HT-29 (cell line): ENCODE measurements around the gene PTPRC. TPM values are rescaled to one million over a fixed set of nuclear protein-coding genes. Genes with fewer than 3 reads are reported as not detected.

ENCODE experiments used
- DNase-seq: peaks from one replicate; pipeline ENCODE4 v3.0.0-alpha.2; 2015; ENCODE audit warnings: low spot score
- total RNA-seq: library from RNA; depleted of rRNA; stranded (reverse); fragments of >200 nt; shearing (Covaris generic); gene quantifications from 2 replicates; pipeline ENCODE4 v1.2.3, GENCODE V29; 2014

The PTPRC gene
- total RNA-seq, 1 experiment from 2014 or later: not detected

DNA sequence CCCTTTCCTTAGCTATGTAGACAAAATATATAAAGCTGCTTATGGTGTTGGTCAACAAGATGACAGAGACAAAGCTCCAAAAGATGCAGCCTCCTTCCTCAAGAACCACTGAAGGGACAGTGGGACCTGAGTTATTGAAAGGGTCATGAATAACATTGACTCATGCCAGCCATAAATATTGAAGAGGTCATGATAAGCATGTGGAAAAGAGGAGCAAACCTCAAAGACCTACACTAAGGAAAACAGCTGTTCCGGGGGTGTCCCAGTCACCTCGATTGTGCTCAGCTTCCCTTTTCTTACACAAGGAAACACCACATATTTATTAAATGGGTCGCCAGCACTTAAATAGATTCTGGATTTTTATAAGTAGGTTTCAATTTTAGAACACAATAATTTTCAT, 112.9 kb downstream of the PTPRC start:
- DNase-seq: no peak

DNA sequence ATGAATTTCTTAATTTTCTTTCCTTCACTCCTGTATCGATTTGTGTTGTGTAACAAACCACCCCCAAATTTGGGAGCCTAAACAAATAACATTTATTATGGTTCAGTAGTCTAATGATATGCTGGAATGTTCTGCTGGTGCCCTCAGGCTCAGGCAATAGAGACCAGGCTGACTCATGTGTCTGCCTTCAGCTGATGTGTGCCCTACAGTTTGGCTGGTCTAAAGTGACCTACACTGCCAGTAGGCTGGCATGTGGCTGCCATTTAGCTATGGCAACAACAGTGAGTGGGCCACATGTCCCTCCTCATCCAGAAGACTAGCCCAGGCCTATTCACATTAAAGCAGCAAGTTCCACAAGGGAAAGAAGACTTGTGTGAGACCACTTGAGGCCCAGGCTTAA, 115.8 kb downstream of the PTPRC start:
- DNase-seq: no peak

DNA sequence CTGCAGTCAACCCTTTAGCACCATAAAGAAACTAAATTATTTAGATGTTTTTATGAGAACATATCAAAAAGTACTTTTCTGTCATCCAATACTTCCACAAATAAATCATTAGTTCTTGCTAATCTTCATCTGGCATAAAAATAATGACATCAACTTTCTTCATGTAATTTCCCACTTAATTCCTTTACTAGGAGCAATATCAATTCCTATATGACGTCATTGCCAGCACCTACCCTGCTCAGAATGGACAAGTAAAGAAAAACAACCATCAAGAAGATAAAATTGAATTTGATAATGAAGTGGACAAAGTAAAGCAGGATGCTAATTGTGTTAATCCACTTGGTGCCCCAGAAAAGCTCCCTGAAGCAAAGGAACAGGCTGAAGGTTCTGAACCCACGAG, 116.9 kb downstream of the PTPRC start:
- no peak for DNase-seq

DNA sequence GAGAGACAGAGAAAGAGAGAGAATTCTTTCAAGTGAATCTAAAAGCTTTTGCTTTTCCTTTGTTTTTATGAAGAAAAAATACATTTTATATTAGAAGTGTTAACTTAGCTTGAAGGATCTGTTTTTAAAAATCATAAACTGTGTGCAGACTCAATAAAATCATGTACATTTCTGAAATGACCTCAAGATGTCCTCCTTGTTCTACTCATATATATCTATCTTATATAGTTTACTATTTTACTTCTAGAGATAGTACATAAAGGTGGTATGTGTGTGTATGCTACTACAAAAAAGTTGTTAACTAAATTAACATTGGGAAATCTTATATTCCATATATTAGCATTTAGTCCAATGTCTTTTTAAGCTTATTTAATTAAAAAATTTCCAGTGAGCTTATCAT, 117.6 kb downstream of the PTPRC start:
- DNase-seq: peak; percentile 46

DNA sequence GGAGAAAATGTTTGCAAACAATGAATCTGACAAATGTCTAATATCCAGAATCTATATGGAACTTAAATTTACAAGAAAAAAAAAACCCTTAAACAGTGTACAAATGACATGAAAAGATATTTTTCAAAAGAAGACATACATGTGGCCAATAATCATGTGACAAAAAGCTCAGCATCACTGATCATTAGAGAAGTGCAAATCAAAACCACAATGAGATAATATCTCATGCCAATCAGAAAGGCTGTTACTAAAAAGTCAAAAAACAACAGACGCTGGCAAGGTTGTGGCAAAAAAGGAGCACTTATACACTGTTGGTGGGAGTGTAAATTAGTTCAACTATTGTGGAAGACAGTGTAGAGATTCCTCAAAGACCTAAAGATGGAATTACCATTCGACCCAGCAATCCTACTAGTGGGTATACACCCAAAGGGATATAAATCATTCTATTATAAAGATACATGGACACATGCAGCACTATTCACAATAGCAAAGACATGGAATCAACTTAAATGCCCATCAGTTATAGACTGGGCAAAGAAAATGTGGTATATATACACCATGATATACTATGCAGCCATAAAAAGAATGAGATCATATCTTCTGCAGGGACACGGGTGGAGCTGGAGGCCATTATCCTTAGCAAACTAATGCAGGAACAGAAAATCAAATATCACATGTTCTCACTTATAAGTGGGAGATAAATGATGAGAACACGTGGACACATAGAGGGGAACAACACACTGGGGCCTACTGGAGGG, 123.2 kb downstream of the PTPRC start:
- no peak for DNase-seq

DNA sequence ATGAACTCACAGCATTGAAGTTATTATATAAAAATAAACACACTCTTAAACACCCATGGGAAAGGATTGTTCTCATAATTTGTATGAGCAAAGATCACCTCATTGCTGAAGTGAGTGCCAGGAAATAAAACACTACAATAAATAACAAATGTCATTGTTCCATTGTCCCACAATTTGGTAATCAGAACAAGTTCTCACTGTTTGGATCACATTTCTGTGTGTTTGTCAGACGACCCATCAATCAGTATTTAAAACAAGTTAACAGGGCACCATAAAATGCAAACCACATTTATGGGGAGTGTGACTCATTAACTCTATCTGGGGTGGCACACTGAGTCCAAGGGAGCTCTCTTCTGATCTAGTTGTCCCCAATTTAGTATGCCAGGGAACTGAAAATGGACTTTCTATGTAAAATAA, 124.5 kb downstream of the PTPRC start:
- DNase-seq: peak; percentile 83

DNA sequence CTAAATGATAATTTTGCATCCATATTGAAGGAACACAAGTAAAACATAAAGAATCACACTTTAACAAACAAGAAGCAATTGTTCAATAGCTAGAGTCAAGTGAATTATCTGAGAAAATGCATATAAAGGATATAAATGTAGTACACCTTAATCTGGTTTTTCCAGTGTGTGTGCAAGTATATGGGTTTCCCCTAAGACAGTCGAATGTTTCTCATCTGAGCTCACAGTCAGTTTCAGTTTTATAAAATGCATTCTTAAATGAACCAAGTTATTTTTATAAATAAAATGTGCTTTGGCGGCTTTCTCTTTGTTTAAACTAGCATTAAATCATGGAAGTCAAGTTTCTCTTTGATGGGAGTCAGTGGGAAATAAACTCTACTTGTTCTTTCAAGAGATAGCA, 125.9 kb downstream of the PTPRC start:
- DNase-seq: no peak

DNA sequence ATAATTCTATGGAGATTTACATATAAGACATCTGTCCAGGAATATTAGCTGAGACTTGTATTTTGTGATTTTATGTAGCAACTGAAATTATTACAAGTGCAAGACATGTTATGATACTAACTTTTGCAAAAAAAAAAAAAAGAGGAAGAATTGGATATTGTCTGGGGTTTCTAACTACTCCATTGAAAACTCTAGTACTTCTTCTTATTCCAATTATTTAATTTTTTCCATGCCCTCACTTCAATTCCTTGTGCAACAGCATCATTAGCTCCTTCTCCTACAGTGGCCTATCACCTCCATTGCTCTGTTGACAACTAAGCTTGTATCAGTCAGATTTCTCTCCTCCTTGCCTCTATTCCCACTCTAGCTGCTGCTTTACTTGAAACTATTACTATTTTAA, 126.6 kb downstream of the PTPRC start:
- DNase-seq: no peak

DNA sequence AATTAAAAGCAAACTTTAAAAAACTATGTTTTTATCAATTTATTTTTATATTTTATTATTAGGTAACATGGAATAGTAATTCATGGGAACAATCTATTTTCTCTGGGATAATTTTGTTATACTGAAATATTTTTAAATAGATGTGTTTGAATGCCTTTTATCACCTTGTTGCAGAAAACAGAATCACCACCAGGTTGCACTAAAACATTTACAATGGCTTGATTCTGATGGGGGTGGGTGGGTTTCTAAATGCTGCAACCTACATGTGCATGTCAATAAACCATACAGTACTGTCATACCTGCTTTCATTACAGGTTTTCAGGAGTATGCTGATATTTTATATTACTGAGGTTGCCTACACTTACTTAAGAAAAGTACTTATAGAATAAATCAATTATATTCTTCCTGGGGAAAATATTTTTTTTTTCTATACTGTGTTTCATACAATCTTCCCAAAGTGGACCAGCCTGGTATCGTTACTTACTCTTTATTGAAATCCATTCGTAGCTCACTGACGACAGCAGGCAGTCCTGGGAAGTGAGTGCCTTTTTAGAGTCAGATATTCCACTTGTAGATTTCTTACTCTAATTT, 132.8 kb downstream of the PTPRC start:
- peak; percentile 70 for DNase-seq

DNA sequence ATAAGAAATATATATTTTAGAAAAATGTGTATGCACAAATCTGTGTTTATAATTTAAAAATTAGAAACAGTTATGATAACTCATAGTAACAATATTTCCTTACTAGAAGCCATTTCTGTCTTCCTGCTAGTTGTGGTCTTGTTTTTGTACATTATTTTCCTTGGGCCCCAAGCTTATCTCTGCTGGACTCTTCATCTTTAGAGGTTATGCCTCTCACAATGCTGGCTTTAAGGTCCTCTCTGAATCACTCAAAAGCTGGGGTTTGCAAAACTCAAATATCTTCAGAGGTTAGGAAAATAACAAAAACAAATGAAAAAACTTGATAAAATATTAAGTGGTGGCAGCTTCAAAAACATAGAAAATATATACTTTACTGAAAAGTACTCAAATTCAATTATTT, 133.8 kb downstream of the PTPRC start:
- no peak for DNase-seq

DNA sequence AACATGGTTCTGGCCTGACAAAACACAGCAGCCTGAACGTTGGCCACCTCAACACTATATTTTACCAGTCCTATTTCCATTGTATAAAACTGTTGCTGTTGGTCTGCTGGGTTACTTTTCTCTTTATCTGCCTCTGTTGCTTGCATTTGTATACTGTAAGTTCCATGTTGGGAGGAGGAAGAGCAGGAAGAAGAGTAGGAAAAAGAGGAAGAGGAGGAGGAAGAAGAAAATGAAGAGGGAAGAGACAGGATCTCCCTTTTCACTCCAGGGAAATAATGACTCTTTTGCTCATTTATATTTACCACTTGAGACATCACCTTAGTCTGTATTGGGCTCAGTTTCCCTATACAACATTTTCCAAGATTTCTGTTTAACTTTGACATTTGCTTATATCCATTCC, 134.2 kb downstream of the PTPRC start:
- DNase-seq: no peak

DNA sequence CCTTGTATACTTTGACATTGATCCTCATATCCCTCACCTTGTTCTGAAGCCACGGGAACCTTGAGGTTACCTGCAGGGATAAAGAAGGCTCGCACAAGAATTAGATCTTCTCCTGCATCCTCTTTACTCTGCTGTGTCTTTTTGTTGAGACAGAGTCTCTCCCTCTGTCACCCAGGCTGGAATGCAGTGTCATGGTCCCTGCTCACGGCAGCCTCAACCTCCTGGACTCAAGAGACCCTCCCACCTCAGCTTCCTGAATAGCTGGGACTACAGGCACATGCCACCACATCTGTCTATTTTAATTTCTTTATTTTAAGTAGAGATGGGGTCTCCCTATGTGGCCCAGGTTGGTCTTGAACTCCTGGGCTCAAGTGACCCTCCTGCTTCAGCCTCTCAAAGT, 134.7 kb downstream of the PTPRC start:
- no peak for DNase-seq

DNA sequence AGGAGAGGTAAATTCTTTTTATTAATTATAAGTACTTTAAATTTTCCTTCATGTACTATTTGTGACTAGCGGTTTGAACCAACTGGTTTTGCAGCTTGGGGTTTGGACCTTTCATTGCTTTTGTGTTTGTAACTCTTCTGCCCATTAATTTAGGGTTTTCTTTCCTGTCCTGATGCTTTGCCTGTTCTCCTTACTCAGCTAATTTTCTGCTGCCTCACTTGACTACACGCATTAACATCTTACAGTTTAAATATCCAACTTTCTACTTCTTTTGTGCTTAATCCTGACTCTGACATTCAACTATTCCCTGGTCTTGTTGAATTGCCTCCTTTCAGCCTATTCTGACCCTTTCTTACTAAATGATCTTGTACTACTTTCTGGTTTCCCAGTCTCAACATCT, 135.6 kb downstream of the PTPRC start:
- DNase-seq: no peak

DNA sequence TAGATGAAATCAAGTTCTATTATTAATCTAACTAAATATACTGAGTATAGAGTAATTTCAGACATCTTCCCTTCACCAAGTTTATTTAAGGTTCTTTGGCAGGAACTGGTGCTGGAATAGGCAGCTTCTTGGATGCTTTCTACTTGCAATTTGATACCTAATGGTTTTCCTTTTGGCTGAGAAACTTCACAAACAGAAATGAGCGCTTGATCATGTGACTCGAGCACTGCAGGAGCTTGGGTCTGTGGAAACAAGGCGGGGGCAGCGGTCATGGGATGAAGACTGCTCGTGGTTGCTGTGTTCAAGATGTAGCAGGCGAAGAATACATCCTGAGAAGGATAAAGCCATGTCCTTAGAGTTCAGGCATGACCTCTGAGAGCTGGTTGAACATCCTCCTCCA, 136.8 kb downstream of the PTPRC start:
- DNase-seq: no peak

DNA sequence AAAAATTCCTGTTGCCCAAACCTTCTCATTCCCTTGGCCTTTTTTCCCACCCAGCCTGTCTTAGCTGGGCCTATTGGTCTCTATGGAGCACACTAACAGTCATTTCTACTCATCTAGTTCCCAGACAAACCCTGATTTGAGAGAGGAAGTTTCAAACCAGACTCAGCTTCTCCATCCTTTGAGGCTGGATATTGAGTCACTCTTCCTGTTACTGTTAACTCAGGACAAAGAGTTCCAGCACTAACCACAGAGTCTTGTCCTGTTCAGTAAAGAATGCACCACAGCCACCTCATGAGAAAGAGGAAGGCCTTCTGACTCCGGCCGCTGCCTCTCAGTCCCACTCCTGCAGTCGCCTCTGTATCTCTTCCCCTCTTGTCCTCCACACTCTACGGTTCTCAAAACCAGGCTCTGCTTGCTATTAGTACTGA, 137.8 kb downstream of the PTPRC start:
- peak; percentile 41 for DNase-seq

DNA sequence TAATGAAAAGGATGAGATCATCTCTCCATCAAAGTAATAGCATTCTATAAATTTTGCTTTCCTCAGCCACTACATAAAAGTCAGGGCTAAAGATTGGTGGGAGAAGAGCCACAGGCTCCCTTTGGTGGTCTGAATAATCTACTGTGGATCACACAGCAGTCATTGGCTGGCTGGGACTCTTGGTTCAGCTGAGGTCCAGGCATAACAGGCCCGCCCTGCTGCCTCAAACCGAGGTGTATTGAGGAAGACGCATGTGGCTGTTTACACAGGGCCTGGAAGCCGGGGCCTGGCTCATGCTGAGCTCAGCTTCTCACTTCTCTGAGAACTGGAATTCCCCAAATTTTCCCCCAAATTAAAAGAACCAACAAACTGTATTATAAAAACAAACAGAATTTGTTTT, 139.2 kb downstream of the PTPRC start:
- DNase-seq: no peak

DNA sequence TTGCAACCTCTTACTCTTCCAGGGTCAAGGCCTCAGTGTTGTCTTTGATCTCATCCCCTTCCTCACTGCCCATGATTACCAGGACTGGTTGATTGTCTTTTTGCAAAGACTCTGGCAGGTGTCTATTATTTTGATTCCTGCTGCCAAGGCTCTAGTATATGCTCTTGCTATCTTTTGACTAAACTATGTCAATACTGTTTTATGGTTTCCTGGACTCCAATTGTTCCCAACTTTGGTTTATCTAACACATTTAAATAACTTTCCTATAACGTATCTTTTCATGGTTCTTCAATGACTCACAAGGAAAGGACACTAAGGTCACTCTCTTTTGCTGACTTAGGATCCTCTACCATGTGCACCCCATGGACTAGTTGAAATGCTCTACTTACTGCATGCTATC, 141.5 kb downstream of the PTPRC start:
- DNase-seq: no peak

DNA sequence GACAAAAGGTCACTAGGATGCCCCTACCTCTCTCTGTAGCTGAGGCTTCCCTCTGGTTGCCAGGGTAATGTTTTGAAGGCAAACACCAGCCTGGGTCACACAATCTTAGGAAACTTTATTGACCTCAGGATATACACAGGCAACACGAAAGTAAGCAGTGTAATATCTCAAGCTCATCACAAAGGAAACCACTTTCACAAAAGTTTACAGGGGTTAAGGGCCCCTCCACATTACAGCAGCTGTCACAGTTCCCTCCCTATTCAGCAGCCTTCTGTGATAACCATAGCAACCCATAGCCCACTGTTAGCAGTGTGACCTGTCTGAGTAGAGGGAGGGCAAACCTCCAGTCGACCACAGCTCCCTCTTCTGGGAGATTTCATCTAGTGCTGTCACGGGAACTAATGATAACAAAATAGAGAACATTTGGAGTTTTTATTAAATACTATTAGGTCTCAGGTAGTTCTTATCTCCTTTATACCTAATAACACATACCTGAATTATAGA, 149.8 kb downstream of the PTPRC start:
- peak; percentile 42 for DNase-seq

DNA sequence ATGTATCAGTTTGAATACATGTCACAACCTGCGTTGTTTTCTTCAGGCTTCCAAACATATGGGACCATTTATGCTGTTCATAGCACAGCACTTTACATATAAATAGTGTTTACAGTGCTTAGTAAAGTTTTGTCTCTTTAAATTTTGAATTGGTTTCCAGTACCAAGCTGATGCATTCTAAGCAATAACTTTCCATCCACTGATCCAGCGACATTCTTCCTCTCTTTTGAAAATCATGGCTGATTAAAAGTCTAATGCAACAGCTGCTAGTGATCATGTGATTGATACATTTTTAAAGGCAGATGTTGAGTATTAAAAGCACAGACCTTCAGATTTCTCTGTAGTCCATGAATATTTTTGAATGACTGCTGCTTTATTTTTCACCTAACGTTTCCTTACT, 154.9 kb downstream of the PTPRC start:
- no peak for DNase-seq

DNA sequence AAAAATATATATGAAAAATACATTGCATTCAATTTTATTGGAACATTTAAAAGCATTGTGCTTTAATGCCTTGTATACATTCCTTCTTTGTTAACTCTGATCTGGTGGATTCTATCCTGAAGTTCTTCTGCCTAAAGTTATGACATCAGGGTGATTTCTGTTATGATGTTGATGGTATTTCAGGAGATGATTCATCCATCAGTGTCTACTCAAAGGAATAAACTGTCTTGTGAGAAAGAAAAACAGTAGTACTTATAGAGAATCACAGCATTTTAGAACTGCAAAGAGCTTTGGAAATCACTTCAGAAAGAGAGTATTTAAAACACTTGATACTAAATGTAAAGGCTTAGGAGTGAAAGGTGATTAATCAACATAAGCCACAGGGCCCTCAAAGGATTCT, 155.7 kb downstream of the PTPRC start:
- DNase-seq: no peak

DNA sequence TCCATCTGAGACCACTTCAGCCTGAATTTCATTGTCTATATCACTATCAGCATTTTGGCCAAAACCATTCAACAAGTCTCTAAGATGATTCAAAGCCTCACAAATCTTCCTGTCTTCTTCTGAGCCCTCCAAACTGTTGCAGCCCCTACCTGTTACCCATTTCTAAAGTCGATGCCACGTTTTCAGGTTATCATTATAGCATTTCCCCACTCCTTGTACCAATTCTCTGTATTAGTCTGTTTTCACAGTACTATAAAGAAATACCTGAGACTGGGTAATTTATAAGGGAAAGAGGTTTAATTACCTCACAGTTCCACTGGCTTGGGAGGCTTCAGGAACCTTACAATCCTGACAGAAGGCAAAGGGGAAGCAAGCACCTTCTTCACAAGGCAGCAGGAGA, 158.8 kb downstream of the PTPRC start:
- DNase-seq: no peak

DNA sequence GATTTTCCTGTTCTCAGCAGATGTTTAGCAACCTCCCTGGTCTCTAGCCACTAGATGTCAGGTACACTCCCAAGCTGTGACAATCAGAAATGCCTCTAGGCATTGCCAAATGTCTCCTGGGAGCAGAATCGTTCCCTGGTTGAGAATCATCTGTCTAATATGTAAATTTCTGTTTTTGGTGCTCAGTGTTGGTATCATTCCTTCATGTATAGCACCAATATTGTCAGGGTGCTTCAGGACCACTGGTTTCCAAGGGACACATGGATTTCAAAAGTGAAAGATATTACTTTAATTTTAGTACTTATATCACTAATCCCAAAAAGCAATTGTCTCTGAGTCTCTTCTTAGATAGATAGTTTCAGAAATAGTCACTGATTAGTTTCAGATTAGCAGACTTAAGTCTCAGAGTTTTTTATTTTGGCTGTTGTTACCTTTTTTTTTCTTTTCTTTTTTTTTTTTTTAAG, 160.1 kb downstream of the PTPRC start:
- DNase-seq: no peak

DNA sequence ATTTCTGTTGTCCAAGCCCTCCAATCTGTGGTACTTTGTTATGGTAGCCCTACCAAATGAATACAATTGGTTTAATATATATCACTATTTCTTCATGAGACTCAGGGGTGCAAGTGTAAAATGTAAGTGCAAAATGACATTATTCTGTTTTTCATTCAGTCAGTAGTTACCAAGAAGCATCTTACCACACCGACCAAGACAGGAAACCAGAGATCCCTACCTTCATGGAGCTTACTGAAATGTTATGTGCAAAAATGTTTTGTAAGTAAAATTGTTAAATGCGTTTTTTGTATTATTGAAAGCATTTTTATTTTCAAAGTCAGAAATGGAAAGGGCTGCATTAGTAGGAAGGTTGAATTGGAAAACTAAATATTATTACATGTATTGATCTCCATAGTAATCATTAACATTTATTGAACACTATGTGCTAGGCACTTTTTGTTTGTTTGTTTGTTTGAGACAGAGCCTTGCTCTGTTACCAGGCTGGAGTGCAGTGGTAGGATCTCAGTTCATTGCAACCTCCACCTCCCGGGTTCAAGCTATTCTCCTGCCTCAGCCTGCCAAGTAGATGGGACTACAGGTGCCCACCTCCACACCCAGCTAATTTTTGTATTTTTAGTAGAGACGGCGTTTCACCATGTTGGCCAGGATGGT, 166.8 kb downstream of the PTPRC start:
- no peak for DNase-seq
